Measurements from ENCODE around the gene TPSD1. TPM values are rescaled to one million over a fixed set of nuclear protein-coding genes. Genes with fewer than 3 reads are reported as not detected.

The TPSD1 gene
- total and polyA plus RNA-seq, 2 donors (not counting 3 experiments of a cell fraction or from before 2014, with no cell fraction given): not detected

- Histone ChIP-seq H2AFZ (ENCODE audit: low read depth, low read length) (no peak overlapping the region), H3K4me1 (ENCODE audit: control insufficient read depth, extremely low read depth, insufficient read depth, low read length) (no peaks in the 10 kb centered on the region), H3K27ac (ENCODE audit: insufficient read depth, low read depth, low read length) (no peak overlapping the region), H3K9ac (replicated peaks; ENCODE audit: extremely low read depth, insufficient read depth, low read length) (no peak overlapping the region), H3K27me3 (ENCODE audit: control insufficient read depth in 2 of 2, insufficient read depth in 2 of 2, low read length in 2 of 2) (no peaks in the 10 kb centered on the region), H3K79me2 (ENCODE audit: control insufficient read depth, insufficient read depth, low read length) (no peaks in the 10 kb centered on the region), H3K4me2 (ENCODE audit: insufficient read depth, low read length) (no peak overlapping the region), H3K9me3 (replicated peaks; ENCODE audit: control insufficient read depth, insufficient read depth, low read length) (no peaks in the 10 kb centered on the region), H3K4me3 (replicated peaks in 1 of 3; ENCODE audit: insufficient read depth in 1 of 3, low read depth in 1 of 3, low read length in 3 of 3) (no peak overlapping the region), H3K36me3 (ENCODE audit: control insufficient read depth in 2 of 2, extremely low read depth in 1 of 2, insufficient read depth in 2 of 2, low read length in 2 of 2) (no peaks in the 10 kb centered on the region), H4K20me1 (replicated peaks; ENCODE audit: control insufficient read depth, extremely low read depth, insufficient read depth, low read length) (no peaks in the 10 kb centered on the region), H3K9me1 (replicated peaks; ENCODE audit: control insufficient read depth, extremely low read depth, insufficient read depth, low read length) (no peaks in the 10 kb centered on the region)
- no TSS peak for BruUV-seq (replicated peaks)
- FAIRE-seq (no peak), DNase-seq (ENCODE audit: low read depth, low spot score) (no peak)
- intact Hi-C loops (cut with micrococcal nuclease): no loop called here
- CTCF ChIA-PET: interaction anchor here (1.2 kb wide), 1 partner anchor 23 kb away, joined by 3 read pairs; no protein-coding TSS in a partner anchor
- POLR2A ChIA-PET: no interaction called here
- TF ChIP-seq EZH2 (IDR thresholded peaks at IDR 0.05; ENCODE audit: borderline replicate concordance, low read depth, low read length, severe bottlenecking) (no peak), MYC (IDR thresholded peaks at IDR 0.05; ENCODE audit: low read depth, low read length) (no peak), POLR2AphosphoS5 (IDR thresholded peaks at IDR 0.05; ENCODE audit: insufficient read depth, low read depth, low read length) (no peak), GATA2 (IDR thresholded peaks at IDR 0.05; ENCODE audit: insufficient read depth, insufficient read length, low read depth, low read length) (no peak), JUN (IDR thresholded peaks at IDR 0.05; ENCODE audit: borderline replicate concordance, insufficient read depth, insufficient read length, low read depth) (no peak), CTCF (IDR thresholded peaks at IDR 0.05; ENCODE audit: extremely low read depth in 1 of 2, insufficient read depth in 1 of 2, low read depth in 1 of 2, low read length in 2 of 2) (no peak), FOS (IDR thresholded peaks at IDR 0.05; ENCODE audit: borderline replicate concordance, insufficient read depth, low read length) (no peak), MAX (IDR thresholded peaks at IDR 0.05; ENCODE audit: insufficient read depth, insufficient read length) (no peak)
- dilution Hi-C loops (cut with MboI; ENCODE audit: extremely low pct_ligation_motif_present, low sequenced_read_pairs): no loop called here
Measured at GRCh38 chr16:1277617-1278282, 21.9 kb downstream of the TPSD1 start.

Measured in endothelial cell of umbilical vein (primary cell).